Ovary (tissue), 9 donors: Measurements from ENCODE around the gene CST6. TPM values are rescaled to one million over a fixed set of nuclear protein-coding genes. Genes with fewer than 3 reads are reported as not detected.

Experiments
- DNase-seq, 5 donors: peaks; one replicate each; pipeline ENCODE4 v3.0.0-alpha.2; 2019 to 2020
- H3K27ac ChIP-seq, 2 donors: fragments of 200-600 bp; one replicate each; pipeline versions ENCODE4 v1.5.1 to v1.8.0; 2019 to 2022
- H3K27me3 ChIP-seq: fragments of 200-600 bp; one replicate; pipeline ENCODE4 v1.8.0; 2022
- H3K36me3 ChIP-seq: fragments of 200-600 bp; sonication (generic); one replicate; pipeline ENCODE4 v1.5.1; 2019
- H3K4me1 ChIP-seq: one replicate; pipeline ENCODE4 v1.8.1; 2013; ENCODE audit warnings: mild to moderate bottlenecking, moderate library complexity; ENCODE audit not compliant: insufficient read depth
- H3K4me3 ChIP-seq: fragments of 200-600 bp; sonication (generic); one replicate; pipeline ENCODE4 v1.5.1; 2017
- H3K9me3 ChIP-seq, 2 donors: fragments of 200-600 bp in 1 of 2; sonication (generic) in 1 of 2; one replicate each; pipeline versions ENCODE4 v1.5.1 to v1.8.1; 2013 to 2019; ENCODE audit warnings: mild to moderate bottlenecking in 1 of 2, moderate library complexity in 1 of 2
- CTCF ChIP-seq, 3 donors: fragments of 450-650 bp in 2 of 3; fragments of 200-600 bp in 1 of 3; IDR thresholded peaks; one replicate each; pipeline versions ENCODE4 v1.5.1 to v1.8.0; 2016 to 2022; ENCODE audit warnings: antibody characterized with exemption in 3 of 3, mild to moderate bottlenecking in 1 of 3
- EP300 ChIP-seq: sonication (generic); formaldehyde crosslinking; IDR thresholded peaks from one replicate; pipeline ENCODE4 v1.6.1; 2017; ENCODE audit warnings: antibody characterized with exemption
- POLR2A ChIP-seq: fragments of 450-650 bp; IDR thresholded peaks from one replicate; pipeline ENCODE4 v1.6.1; 2017; ENCODE audit warnings: antibody characterized with exemption, mild to moderate bottlenecking, moderate library complexity
- WGBS, 3 donors: extraction: QIAGEN DNeasy Blood & Tissue Kit in 1 of 3; methylation state at CpG; one replicate each; pipeline versions ENCODE4 v1.1.5 to v1.1.7; 2013 to 2017; 5-methylcytosine and 5-hydroxymethylcytosine counted together
- intact Hi-C, 4 donors: fragments of 100-400 bp; cut with DNase I; formaldehyde crosslinking; loops; one replicate each; pipeline versions ENCODE4 v1.11.0 to v1.15.1; 2022 to 2023
- polyA plus RNA-seq, 2 donors: library from polyadenylated mRNA; stranded (reverse); fragments of 200-250 nt in 1 of 2; fragments of 350-450 nt in 1 of 2; fragmentation: Illumina TruSeq in 1 of 2; extraction: RNeasy Lipid Tissue Mini Kit (QIAGEN cat#74804) in 1 of 2; gene quantifications; one replicate each; pipeline ENCODE4 v1.2.3, GENCODE V29; 2013 to 2014
- total RNA-seq, 7 donors: library from RNA; depleted of rRNA in 2 of 7; stranded (reverse); fragments of >200 nt in 2 of 7; fragmentation: NEBNext Ultra II Directional in 3 of 7; extraction: Animal tissue kit (Norgen Biotek cat#: 25700) in 3 of 7; gene quantifications; one replicate each; pipeline versions ENCODE4 v1.1.0 to v1.2.4, GENCODE V29; 2016 to 2023
- donor health status: DM: no; HTN: no; CAD: no; lungs with moderate emphysema.
- donor health status: DM: no; HTN: no; CAD: no.
- donor health status: Bipolar disorder and iron deficiency.
- donor health status: DM: yes; HTN: yes; CAD: no.
- donor health status: DM: no; HTN: no; CAD: no.
- donor health status: DM: yes; HTN: yes; CAD: no.

The CST6 gene
- total and polyA plus RNA-seq, 9 donors: 0.30 to 25.4 (median 0.66) TPM; not detected in 3

GRCh38 chr11:66001942-66002647 is 9.7 kb upstream of the CST6 start, which contains the start of the genes BANF1 and EIF1AD:
Gene BANF1, plus strand, starts transcription at chr11:66002503. Its CDS starts 748 bp downstream, at chr11:66003251.
Gene EIF1AD, minus strand, starts transcription at chr11:66002157. Its CDS starts 1,768 bp downstream, at chr11:66000389.
- intact Hi-C loops: no loop called here
- no peaks in the 10 kb centered on the region for H3K9me3 ChIP-seq
- peak within 1 kb of the TSS; percentile 74 for H3K4me3 ChIP-seq
- no peaks in the 10 kb centered on the region for H3K27me3 ChIP-seq
- H3K36me3 ChIP-seq: no peaks in the 10 kb centered on the region
- peak within 1 kb of the TSS; percentile 79 to 81 for H3K27ac ChIP-seq
- DNase-seq: peak; percentile 89 to 94 (median 92)
- H3K4me1 ChIP-seq: peaks cover 5% of the 10 kb centered on the region
- TF ChIP-seq EP300: no peak
- TF ChIP-seq POLR2A: peak; percentile 59
- WGBS, 3 donors: 0 to 1% (median 0%) methylated on average over 51 to 55 of the region's 55 CpGs

- DNase-seq: peak; percentile 62 to 77 (median 71)
- Histone ChIP-seq H3K4me1 (peaks cover 5% of the 10 kb centered on the region), H3K36me3 (no peaks in the 10 kb centered on the region), H3K4me3 (peak overlapping the region; percentile 74), H3K9me3 (no peaks in the 10 kb centered on the region), H3K27ac (peak overlapping the region; percentile 79 to 81), H3K27me3 (no peaks in the 10 kb centered on the region)
- 0 to 1% (median 0%) methylated on average over 34 to 40 of the region's 40 CpGs for WGBS, 3 donors
- intact Hi-C loops: no loop called here
- TF ChIP-seq EP300: no peak
- TF ChIP-seq POLR2A: no peak
- no peak for TF ChIP-seq CTCF (IDR thresholded peaks at IDR 0.05)
These were observed 9.1 kb upstream of the CST6 start for GRCh38 chr11:66002648-66003225.

- intact Hi-C loops: no loop called here
- DNase-seq: no peak
- H3K27ac ChIP-seq: peak overlapping the region in 1 of 2 donors; percentile 79
- H3K4me1 ChIP-seq: peaks cover 5% of the 10 kb centered on the region
- TF ChIP-seq EP300 (no peak), POLR2A (no peak), CTCF (IDR thresholded peaks at IDR 0.05) (no peak)
- 52 to 74% (median 54%) methylated on average over 6 of the region's 6 CpGs for WGBS, 3 donors
- H3K4me3 ChIP-seq: peak overlapping the region; percentile 74
- H3K9me3 ChIP-seq: no peaks in the 10 kb centered on the region
- H3K27me3 ChIP-seq: no peaks in the 10 kb centered on the region
- no peaks in the 10 kb centered on the region for H3K36me3 ChIP-seq
These were observed 8.5 kb upstream of the CST6 start for GRCh38 chr11:66003291-66003690.

- Histone ChIP-seq H3K27me3 (no peaks in the 10 kb centered on the region), H3K36me3 (no peaks in the 10 kb centered on the region), H3K27ac (no peak overlapping the region), H3K4me3 (no peak overlapping the region), H3K9me3 (no peaks in the 10 kb centered on the region), H3K4me1 (peaks cover 5% of the 10 kb centered on the region)
- intact Hi-C loops: no loop called here
- WGBS, 3 donors: 64 to 68% (median 66%) methylated on average over 4 of the region's 4 CpGs
- TF ChIP-seq CTCF (IDR thresholded peaks at IDR 0.05) (no peak), EP300 (no peak), POLR2A (no peak)
- no peak for DNase-seq
These were observed 7.6 kb upstream of the CST6 start for GRCh38 chr11:66004186-66004585.
